DMS 273 treated with DMSO at 0.1 percent for 48 hours (cell line): Measurements from ENCODE around the gene PAX6.

ENCODE experiments used
- DNase-seq: peaks from one replicate; lab custom pipeline; 2025; lab: John Stamatoyannopoulos, UW

The PAX6 gene

GRCh38 chr11:31798057-31798553 lies 13.0 kb downstream of the PAX6 start:
- DNase-seq: no peak

- no peak for DNase-seq
Observed at GRCh38 chr11:31797190-31798056, 13.7 kb downstream of the PAX6 start.

- no peak for DNase-seq
Observed at GRCh38 chr11:31796499-31797189, 14.5 kb downstream of the PAX6 start.

- DNase-seq: no peak
Observed at GRCh38 chr11:31795706-31796498, 15.2 kb downstream of the PAX6 start.

- no peak for DNase-seq
Observed at GRCh38 chr11:31794548-31794947, 16.6 kb downstream of the PAX6 start.

- no peak for DNase-seq
Observed at GRCh38 chr11:31793264-31793663, 17.9 kb downstream of the PAX6 start.

- DNase-seq: no peak
Observed at GRCh38 chr11:31792456-31792855, 18.7 kb downstream of the PAX6 start.

- DNase-seq: no peak
Observed at GRCh38 chr11:31792036-31792435, 19.1 kb downstream of the PAX6 start.

GRCh38 chr11:31790649-31791048 lies 20.5 kb downstream of the PAX6 start:
- DNase-seq: no peak

- DNase-seq: no peak
Observed at GRCh38 chr11:31788085-31788484, 23.0 kb downstream of the PAX6 start.

- DNase-seq: no peak
Observed at GRCh38 chr11:31786996-31787685, 24.0 kb downstream of the PAX6 start.

- no peak for DNase-seq
Observed at GRCh38 chr11:31784611-31785010, 26.5 kb downstream of the PAX6 start.

- no peak for DNase-seq
Observed at GRCh38 chr11:31783252-31783651, 27.9 kb downstream of the PAX6 start.

GRCh38 chr11:31782257-31782656 lies 28.9 kb downstream of the PAX6 start:
- no peak for DNase-seq

GRCh38 chr11:31780480-31780971 lies 30.6 kb downstream of the PAX6 start:
- no peak for DNase-seq

GRCh38 chr11:31780078-31780477 lies 31.0 kb downstream of the PAX6 start:
- no peak for DNase-seq

GRCh38 chr11:31779374-31779791 lies 31.7 kb downstream of the PAX6 start:
- no peak for DNase-seq

- DNase-seq: no peak
Observed at GRCh38 chr11:31772412-31772811, 38.7 kb downstream of the PAX6 start.

GRCh38 chr11:31770011-31770700 lies 41.0 kb downstream of the PAX6 start:
- DNase-seq: no peak

- DNase-seq: no peak
Observed at GRCh38 chr11:31768749-31769640, 42.1 kb downstream of the PAX6 start.
